ENCODE results near the gene BCL10. TPM values are rescaled to one million over a fixed set of nuclear protein-coding genes. Genes with fewer than 3 reads are reported as not detected.

The BCL10 gene
- total RNA-seq, 4 donors from 2014 or later = 8.7 to 15.1 (median 10.8) TPM

- no peaks in the 10 kb centered on the region for H3K36me3 ChIP-seq
- TF ChIP-seq EP300 (IDR thresholded peaks at IDR 0.05) (no peak), POLR2A (IDR thresholded peaks at IDR 0.05; ENCODE audit: low read depth) (no peak), CTCF (IDR thresholded peaks at IDR 0.05) (no peak)
- intact Hi-C loops (cut with DNase I) = no loop called here
- H3K27me3 ChIP-seq = no peaks in the 10 kb centered on the region
- no peaks in the 10 kb centered on the region for H3K9me3 ChIP-seq
- DNase-seq (ENCODE audit: extremely low spot score) = no peak
- H3K27ac ChIP-seq (replicated peaks in 1 of 4) = peak overlapping the region in 2 of 4 donors; percentile 9 to 34
- peaks cover 0 to 7% (median 3%) of the 10 kb centered on the region in 4 donors for H3K4me1 ChIP-seq
- H3K4me3 ChIP-seq = no peak overlapping the region
- WGBS = 78% methylated on average over 2 of the region's 2 CpGs
These were observed 44.1 kb upstream of the BCL10 start for GRCh38 chr1:85320371-85321131.

GRCh38 chr1:85319931-85320330 is 43.5 kb upstream of the BCL10 start:
- WGBS = 83% methylated on average over 4 of the region's 4 CpGs
- Histone ChIP-seq H3K36me3 (no peaks in the 10 kb centered on the region), H3K27me3 (no peaks in the 10 kb centered on the region), H3K4me1 (peaks cover 0 to 10% (median 4%) of the 10 kb centered on the region in 4 donors), H3K4me3 (no peak overlapping the region), H3K27ac (replicated peaks in 1 of 4) (peak overlapping the region in 1 of 4 donors; percentile 9), H3K9me3 (no peaks in the 10 kb centered on the region)
- intact Hi-C loops (cut with DNase I) = no loop called here
- TF ChIP-seq POLR2AphosphoS5 (IDR thresholded peaks at IDR 0.05) (no peak), CTCF (IDR thresholded peaks at IDR 0.05) (no peak), POLR2A (IDR thresholded peaks at IDR 0.05; ENCODE audit: low read depth) (no peak), EP300 (IDR thresholded peaks at IDR 0.05) (no peak)
- DNase-seq (ENCODE audit: extremely low spot score) = no peak

GRCh38 chr1:85319491-85319890 is 43.1 kb upstream of the BCL10 start:
- H3K27ac ChIP-seq (replicated peaks in 1 of 4) = no peak overlapping the region
- peaks cover 0 to 14% (median 8%) of the 10 kb centered on the region in 4 donors for H3K4me1 ChIP-seq
- no peak overlapping the region for H3K4me3 ChIP-seq
- intact Hi-C loops (cut with DNase I) = no loop called here
- no peaks in the 10 kb centered on the region for H3K36me3 ChIP-seq
- WGBS = 77% methylated on average over 3 of the region's 3 CpGs
- H3K27me3 ChIP-seq = no peaks in the 10 kb centered on the region
- no peak for DNase-seq (ENCODE audit: extremely low spot score)
- H3K9me3 ChIP-seq = no peaks in the 10 kb centered on the region
- TF ChIP-seq EP300 (IDR thresholded peaks at IDR 0.05) = no peak
- no peak for TF ChIP-seq POLR2AphosphoS5 (IDR thresholded peaks at IDR 0.05)
- TF ChIP-seq CTCF (IDR thresholded peaks at IDR 0.05) = no peak
- TF ChIP-seq POLR2A (IDR thresholded peaks at IDR 0.05; ENCODE audit: low read depth) = no peak

- TF ChIP-seq EP300 (IDR thresholded peaks at IDR 0.05) (no peak), POLR2AphosphoS5 (IDR thresholded peaks at IDR 0.05) (no peak), POLR2A (IDR thresholded peaks at IDR 0.05; ENCODE audit: low read depth) (no peak), CTCF (IDR thresholded peaks at IDR 0.05) (no peak)
- intact Hi-C loops (cut with DNase I) = no loop called here
- Histone ChIP-seq H3K9me3 (no peaks in the 10 kb centered on the region), H3K27me3 (no peaks in the 10 kb centered on the region), H3K27ac (replicated peaks in 1 of 4) (no peak overlapping the region), H3K4me3 (no peak overlapping the region), H3K36me3 (no peaks in the 10 kb centered on the region), H3K4me1 (peaks cover 0 to 27% (median 17%) of the 10 kb centered on the region in 4 donors)
- WGBS = 100% methylated on average over 1 of the region's 1 CpG
- DNase-seq (ENCODE audit: extremely low spot score) = no peak
These were observed 41.8 kb upstream of the BCL10 start for GRCh38 chr1:85318217-85318616.

Data from esophagus muscularis mucosa (tissue), 4 donors.